ENCODE measurements around the gene CLPTM1L.

CLPTM1L gene

DNA sequence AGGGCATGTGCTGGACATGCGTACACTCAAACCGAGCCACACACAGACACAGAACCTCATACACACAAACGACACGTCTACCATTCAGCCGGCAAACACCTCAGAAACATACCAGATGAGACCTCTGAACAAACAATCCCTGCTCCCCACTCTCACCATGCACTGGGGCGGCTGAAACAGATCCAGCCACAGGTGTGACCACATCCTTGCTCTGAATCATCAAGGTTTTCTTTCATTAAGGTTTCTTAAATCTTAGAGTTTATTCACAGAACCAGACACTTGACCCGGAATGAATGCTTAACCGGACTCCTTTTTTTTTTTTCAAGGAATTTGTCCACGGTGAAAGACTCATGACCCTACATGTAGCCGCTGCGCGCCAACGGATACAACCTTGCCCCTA is 76.2 kb downstream of the CLPTM1L start:
- Histone ChIP-seq H3K27me3 (ENCODE audit: insufficient read depth, insufficient read length) (no peaks in the 10 kb centered on the region), H3K36me3 (ENCODE audit: insufficient read depth, insufficient read length, low read length) (peaks cover 41% of the 10 kb centered on the region), H3K4me1 (ENCODE audit: insufficient read depth, insufficient read length) (no peaks in the 10 kb centered on the region), H3K9me3 (ENCODE audit: insufficient read depth, low read length) (peaks cover 12% of the 10 kb centered on the region; the same call in 1 of the 2 replicates), H3K4me3 (ENCODE audit: insufficient read length, low read depth) (no peak overlapping the region), H3K9ac (ENCODE audit: insufficient read length, low read depth) (no peak overlapping the region)
- no peak for DNase-seq (ENCODE audit: low read depth, low spot score)
- TF ChIP-seq ZNF274 (IDR thresholded peaks at IDR 0.05; ENCODE audit: low read depth, low read length) (no peak), YY1 (IDR thresholded peaks at IDR 0.05; ENCODE audit: insufficient read depth, insufficient read length) (no peak), SUZ12 (IDR thresholded peaks at IDR 0.05; ENCODE audit: extremely low read depth, insufficient read depth, insufficient read length) (no peak)

DNA sequence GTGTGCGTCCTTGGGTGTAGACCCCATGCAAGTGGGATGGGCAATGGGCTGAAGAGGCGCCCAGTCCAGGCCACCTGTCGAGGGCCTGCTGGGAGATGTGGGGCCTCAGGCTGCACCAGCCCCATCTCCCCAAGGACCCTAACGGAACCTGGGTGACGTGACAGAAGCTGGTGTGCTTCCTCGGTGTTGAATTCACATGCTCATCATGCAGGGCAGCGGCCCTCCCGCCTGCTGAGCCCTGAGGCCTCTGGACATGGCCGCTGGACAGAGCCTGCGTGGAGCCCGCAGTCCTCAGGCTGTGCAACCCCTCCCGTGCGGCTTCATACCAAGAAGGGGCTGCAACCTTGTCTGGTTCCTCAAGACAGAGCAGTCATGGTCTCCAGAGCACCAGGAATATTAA is 76.8 kb downstream of the CLPTM1L start:
- Histone ChIP-seq H3K9ac (ENCODE audit: insufficient read length, low read depth) (no peak overlapping the region), H3K27me3 (ENCODE audit: insufficient read depth, insufficient read length) (no peaks in the 10 kb centered on the region), H3K4me3 (ENCODE audit: insufficient read length, low read depth) (no peak overlapping the region), H3K9me3 (ENCODE audit: insufficient read depth, low read length) (peaks cover 18% of the 10 kb centered on the region; the same call in 1 of the 2 replicates), H3K36me3 (ENCODE audit: insufficient read depth, insufficient read length, low read length) (peaks cover 41% of the 10 kb centered on the region), H3K4me1 (ENCODE audit: insufficient read depth, insufficient read length) (no peaks in the 10 kb centered on the region)
- TF ChIP-seq ZNF274 (IDR thresholded peaks at IDR 0.05; ENCODE audit: low read depth, low read length) (no peak), SUZ12 (IDR thresholded peaks at IDR 0.05; ENCODE audit: extremely low read depth, insufficient read depth, insufficient read length) (no peak), YY1 (IDR thresholded peaks at IDR 0.05; ENCODE audit: insufficient read depth, insufficient read length) (no peak)
- DNase-seq (ENCODE audit: low read depth, low spot score): no peak

Measured in NT2/D1 (cell line).